K562 (cell line): ENCODE measurements around the gene LRP4. TPM values are rescaled to one million over a fixed set of nuclear protein-coding genes. Genes with fewer than 3 reads are reported as not detected.
A peak's percentile ranks its signal among the peaks of the same experiment; 100 is the strongest.

Source experiments
- BCL6 ChIP-seq: fragments of 250-450 bp; sonication (Bioruptor Pico); IDR thresholded peaks from 2 replicates; pipeline ENCODE4 v1.4.0; 2020
- BDP1 ChIP-seq: IDR thresholded peaks from 3 replicates; pipeline ENCODE4 v1.6.1; 2011; ENCODE audit not compliant: insufficient read length, insufficient read depth
- CBFB ChIP-seq: sonication (generic); formaldehyde crosslinking; IDR thresholded peaks from 2 replicates; pipeline ENCODE4 v1.4.0; 2020; ENCODE audit warnings: mild to moderate bottlenecking, missing genetic modification reagents
- CEBPB ChIP-seq: fragments of 450-650 bp; IDR thresholded peaks from 2 replicates; pipeline ENCODE4 v1.6.1; 2016; ENCODE audit warnings: missing genetic modification characterization, missing compliant biosample characterization
- MCM5 ChIP-seq: fragments of 450-650 bp; IDR thresholded peaks from 2 replicates; pipeline ENCODE4 v1.6.1; 2016; ENCODE audit warnings: low read depth
- PURB ChIP-seq: sonication (generic); formaldehyde crosslinking; IDR thresholded peaks from 2 replicates; pipeline ENCODE4 v1.9.0; 2021; ENCODE audit warnings: low read depth, mild to moderate bottlenecking, missing genetic modification reagents
- TOE1 ChIP-seq, 2 experiments: fragments of 450-650 bp in 1 of 2; sonication (generic) in 1 of 2; formaldehyde crosslinking in 1 of 2; IDR thresholded peaks; 2 replicates each; pipeline versions ENCODE4 v1.7.1 to v1.8.0; 2016 to 2022; ENCODE audit warnings: borderline replicate concordance in 2 of 2, mild to moderate bottlenecking in 2 of 2, antibody characterized with exemption in 1 of 2, inconsistent platforms in 1 of 2, low read depth in 1 of 2, missing genetic modification reagents in 1 of 2, moderate library complexity in 1 of 2
- ZBTB17 ChIP-seq: fragments of 450-650 bp; formaldehyde crosslinking; IDR thresholded peaks from 2 replicates; pipeline ENCODE4 v1.4.0; 2020; ENCODE audit warnings: mild to moderate bottlenecking
- ZNF197 ChIP-seq: fragments of 200-800 bp; sonication (Bioruptor generic); IDR thresholded peaks from 2 replicates; pipeline ENCODE4 v1.6.1; 2016; ENCODE audit warnings: low read depth, missing genetic modification characterization, missing compliant biosample characterization
- ZNF282 ChIP-seq: sonication (generic); formaldehyde crosslinking; IDR thresholded peaks from 2 replicates; pipeline ENCODE4 v1.8.1; 2023; ENCODE audit warnings: missing genetic modification reagents
- ZNF57 ChIP-seq: fragments of 450-650 bp; formaldehyde crosslinking; IDR thresholded peaks from 2 replicates; pipeline ENCODE4 v1.4.0; 2020; ENCODE audit warnings: mild to moderate bottlenecking, moderate library complexity
- polyA plus RNA-seq, 8 experiments: library from polyadenylated mRNA; depleted of rRNA in 4 of 8; stranded (reverse) in 5 of 8; unstranded in 3 of 8; fragments of >200 nt; fragmentation: Nextera tagmentation in 2 of 8; fragmentation: Illumina TruSeq in 1 of 8; extraction: Ambion mirVana in 2 of 8; extraction: Trizol in 1 of 8; gene quantifications; 2 replicates each; pipeline versions ENCODE4 v1.2.1 to v1.2.3, GENCODE V29; 2011 to 2014; ENCODE audit warnings: inconsistent platforms in 1 of 8, missing spikeins in 1 of 8
- total RNA-seq, 7 experiments: library from RNA; depleted of rRNA in 6 of 7; stranded (reverse); fragments of >200 nt in 6 of 7; fragmentation: Illumina TruSeq in 2 of 7; extraction: Trizol in 2 of 7; gene quantifications; 2 replicates each; pipeline versions ENCODE4 v1.2.1 to v1.2.3, GENCODE V29; 2011 to 2021; ENCODE audit warnings: low replicate concordance in 1 of 7
- TF ChIP-seq, protein P1 (sequence below): fragments of 250-450 bp; sonication (Bioruptor Pico); IDR thresholded peaks from 2 replicates; pipeline ENCODE4 v1.5.0; 2021; ENCODE audit warnings: mild to moderate bottlenecking, moderate library complexity
- TF ChIP-seq, protein P2 (sequence below), 2 experiments: IDR thresholded peaks in 1 of 2; conservative IDR thresholded peaks in 1 of 2; 2 replicates each; pipeline ENCODE4 v1.6.1; 2016; ENCODE audit warnings: low read depth in 2 of 2, mild to moderate bottlenecking in 1 of 2, missing compliant biosample characterization in 1 of 2, missing genetic modification characterization in 1 of 2, moderate library complexity in 1 of 2
- TF ChIP-seq, protein P3 (sequence below), 2 experiments: fragments of 150-350 bp in 1 of 2; IDR thresholded peaks; 2 replicates each; pipeline ENCODE4 v1.6.1; 2012 to 2016; ENCODE audit warnings: low read depth in 2 of 2, low read length in 2 of 2, mild to moderate bottlenecking in 1 of 2, moderate library complexity in 1 of 2

Gene LRP4
- total and polyA plus RNA-seq, 9 of the 15 experiments (the other 6 are each of a cell fraction or from before 2014, with no cell fraction given) = 0.04 to 0.54 (median 0.10) TPM

DNA sequence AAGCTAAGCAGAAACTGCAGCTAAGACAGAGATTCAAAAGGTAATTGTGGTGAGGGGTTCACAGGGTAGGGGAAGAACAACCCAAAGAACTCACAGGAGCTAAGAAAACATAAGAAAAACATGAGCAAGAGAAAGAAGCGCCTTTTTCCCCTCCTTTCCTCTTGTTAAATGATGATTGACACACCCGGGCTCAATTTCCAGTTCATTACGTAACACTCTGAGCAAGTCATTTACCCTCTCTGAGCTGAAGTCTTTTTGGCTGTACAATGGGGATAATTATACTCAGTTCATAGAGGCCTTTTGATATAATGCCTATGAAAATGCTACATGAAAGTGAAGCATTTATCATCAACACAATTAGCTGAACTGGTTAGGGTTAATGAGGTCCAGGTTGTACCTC lies 17.2 kb downstream of the LRP4 start (continued):
- TF ChIP-seq, protein P1, sequence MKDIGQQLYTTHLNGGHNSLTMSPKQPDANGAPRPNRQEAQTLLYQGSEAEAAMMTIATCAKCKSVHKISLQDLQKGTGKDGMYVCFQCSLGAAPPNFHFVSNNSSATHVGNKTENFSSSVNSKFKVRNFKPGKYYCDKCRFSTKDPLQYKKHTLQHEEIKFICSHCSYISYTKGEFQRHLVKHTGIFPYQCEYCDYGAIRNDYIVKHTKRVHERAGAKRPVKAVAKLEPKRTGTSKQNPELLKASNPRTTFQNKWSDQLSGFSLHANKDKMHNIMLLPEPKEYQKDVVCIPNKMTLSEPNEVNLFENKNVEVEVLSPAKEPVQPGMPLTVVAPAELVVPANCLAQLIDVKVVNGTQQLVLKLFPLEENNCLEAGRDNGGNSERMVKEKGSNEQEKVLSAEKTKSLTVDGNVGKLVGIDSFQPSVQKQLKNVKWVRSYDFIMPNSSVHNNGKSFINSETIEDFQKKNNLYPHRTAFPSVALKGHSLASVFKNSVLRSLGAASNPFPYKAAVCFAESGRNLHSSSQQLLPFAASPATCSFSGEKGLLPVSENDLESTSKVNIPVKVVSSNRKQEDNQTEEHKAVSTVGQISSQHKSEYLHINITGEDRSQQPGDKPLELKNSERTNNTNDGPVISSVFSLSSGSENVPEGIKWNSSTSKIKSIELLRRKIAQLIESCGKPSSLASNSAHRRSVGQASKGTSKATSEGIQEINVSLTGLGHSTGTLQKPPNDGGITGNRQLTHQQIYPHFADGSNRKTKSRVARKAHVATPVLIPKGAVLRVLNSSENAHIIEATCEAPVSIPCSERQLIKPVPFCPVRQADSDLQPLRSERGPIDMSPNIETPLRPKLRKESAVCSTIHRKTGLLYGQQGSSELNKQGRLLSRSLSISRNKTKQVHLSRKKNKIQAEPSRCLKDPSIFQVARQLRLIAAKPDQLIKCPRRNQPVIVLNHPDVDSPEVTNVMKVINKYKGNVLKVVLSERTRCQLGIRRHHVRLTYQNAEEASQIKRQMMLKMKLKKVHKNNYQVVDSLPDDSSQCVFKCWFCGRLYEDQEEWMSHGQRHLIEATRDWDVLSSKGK = no peak
- TF ChIP-seq, protein P2, sequence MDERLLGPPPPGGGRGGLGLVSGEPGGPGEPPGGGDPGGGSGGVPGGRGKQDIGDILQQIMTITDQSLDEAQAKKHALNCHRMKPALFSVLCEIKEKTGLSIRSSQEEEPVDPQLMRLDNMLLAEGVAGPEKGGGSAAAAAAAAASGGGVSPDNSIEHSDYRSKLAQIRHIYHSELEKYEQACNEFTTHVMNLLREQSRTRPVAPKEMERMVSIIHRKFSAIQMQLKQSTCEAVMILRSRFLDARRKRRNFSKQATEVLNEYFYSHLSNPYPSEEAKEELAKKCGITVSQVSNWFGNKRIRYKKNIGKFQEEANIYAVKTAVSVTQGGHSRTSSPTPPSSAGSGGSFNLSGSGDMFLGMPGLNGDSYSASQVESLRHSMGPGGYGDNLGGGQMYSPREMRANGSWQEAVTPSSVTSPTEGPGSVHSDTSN (CRISPR knock-in tag; IDR thresholded peaks at IDR 0.05; ENCODE audit: low read depth) = no peak
- TF ChIP-seq, protein P2 (tag; conservative IDR thresholded peaks at IDR 0.05; ENCODE audit: low read depth) = 0 out of 2 replicates have a peak, but pooled peaks have one; percentile 36
- TF ChIP-seq ZNF57 (CRISPR knock-in tag) (no peak), CEBPB (tag) (peak; percentile 60), ZNF197 (no peak), BCL6 (no peak), TOE1 (IDR thresholded peaks at IDR 0.05; ENCODE audit: borderline replicate concordance) (no peak), TOE1 (CRISPR knock-in tag; IDR thresholded peaks at IDR 0.05; ENCODE audit: borderline replicate concordance, low read depth) (no peak), ZBTB17 (CRISPR knock-in tag) (no peak), CBFB (no peak), PURB (CRISPR knock-in tag) (no peak), MCM5 (no peak), ZNF282 (CRISPR knock-in tag) (no peak), BDP1 (no peak)
- TF ChIP-seq, protein P3, sequence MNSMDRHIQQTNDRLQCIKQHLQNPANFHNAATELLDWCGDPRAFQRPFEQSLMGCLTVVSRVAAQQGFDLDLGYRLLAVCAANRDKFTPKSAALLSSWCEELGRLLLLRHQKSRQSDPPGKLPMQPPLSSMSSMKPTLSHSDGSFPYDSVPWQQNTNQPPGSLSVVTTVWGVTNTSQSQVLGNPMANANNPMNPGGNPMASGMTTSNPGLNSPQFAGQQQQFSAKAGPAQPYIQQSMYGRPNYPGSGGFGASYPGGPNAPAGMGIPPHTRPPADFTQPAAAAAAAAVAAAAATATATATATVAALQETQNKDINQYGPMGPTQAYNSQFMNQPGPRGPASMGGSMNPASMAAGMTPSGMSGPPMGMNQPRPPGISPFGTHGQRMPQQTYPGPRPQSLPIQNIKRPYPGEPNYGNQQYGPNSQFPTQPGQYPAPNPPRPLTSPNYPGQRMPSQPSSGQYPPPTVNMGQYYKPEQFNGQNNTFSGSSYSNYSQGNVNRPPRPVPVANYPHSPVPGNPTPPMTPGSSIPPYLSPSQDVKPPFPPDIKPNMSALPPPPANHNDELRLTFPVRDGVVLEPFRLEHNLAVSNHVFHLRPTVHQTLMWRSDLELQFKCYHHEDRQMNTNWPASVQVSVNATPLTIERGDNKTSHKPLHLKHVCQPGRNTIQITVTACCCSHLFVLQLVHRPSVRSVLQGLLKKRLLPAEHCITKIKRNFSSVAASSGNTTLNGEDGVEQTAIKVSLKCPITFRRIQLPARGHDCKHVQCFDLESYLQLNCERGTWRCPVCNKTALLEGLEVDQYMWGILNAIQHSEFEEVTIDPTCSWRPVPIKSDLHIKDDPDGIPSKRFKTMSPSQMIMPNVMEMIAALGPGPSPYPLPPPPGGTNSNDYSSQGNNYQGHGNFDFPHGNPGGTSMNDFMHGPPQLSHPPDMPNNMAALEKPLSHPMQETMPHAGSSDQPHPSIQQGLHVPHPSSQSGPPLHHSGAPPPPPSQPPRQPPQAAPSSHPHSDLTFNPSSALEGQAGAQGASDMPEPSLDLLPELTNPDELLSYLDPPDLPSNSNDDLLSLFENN (IDR thresholded peaks at IDR 0.05; ENCODE audit: low read depth in 2 of 2, low read length in 2 of 2) = no peak
- TF ChIP-seq, all 486 proteins: peak for 4
